Mucosa of stomach (tissue), 1 donor: Measurements from ENCODE around the gene FRMD4A.

Source experiments
- H3K27me3 ChIP-seq: one replicate; pipeline ENCODE4 v1.7.0; 2013; ENCODE audit warnings: mild to moderate bottlenecking, low read length; ENCODE audit not compliant: control insufficient read depth, insufficient read depth
- H3K36me3 ChIP-seq: one replicate; pipeline ENCODE4 v1.7.0; 2013; ENCODE audit warnings: low read length; ENCODE audit not compliant: control insufficient read depth, insufficient read depth
- H3K4me1 ChIP-seq: one replicate; pipeline ENCODE4 v1.7.0; 2013; ENCODE audit warnings: mild to moderate bottlenecking, low read length; ENCODE audit not compliant: control insufficient read depth, insufficient read depth
- H3K4me3 ChIP-seq: one replicate; pipeline ENCODE4 v1.7.0; 2013; ENCODE audit warnings: low read length
- H3K9ac ChIP-seq: one replicate; pipeline ENCODE4 v1.7.0; 2013; ENCODE audit warnings: mild to moderate bottlenecking, low read length, moderate library complexity
- H3K9me3 ChIP-seq: one replicate; pipeline ENCODE4 v1.7.0; 2013; ENCODE audit warnings: mild to moderate bottlenecking, low read length, moderate library complexity; ENCODE audit not compliant: control insufficient read depth
- donor health status: Pancreatic carcinoma.

FRMD4A gene

GRCh38 chr10:13851906-13852305 is 478.8 kb downstream of the FRMD4A start:
- Histone ChIP-seq H3K4me1 (no peaks in the 10 kb centered on the region), H3K27me3 (no peaks in the 10 kb centered on the region), H3K9me3 (no peaks in the 10 kb centered on the region), H3K36me3 (no peaks in the 10 kb centered on the region), H3K9ac (no peak overlapping the region), H3K4me3 (no peak overlapping the region)

- Histone ChIP-seq H3K9ac (no peak overlapping the region), H3K9me3 (no peaks in the 10 kb centered on the region), H3K4me3 (no peak overlapping the region), H3K27me3 (no peaks in the 10 kb centered on the region), H3K4me1 (no peaks in the 10 kb centered on the region), H3K36me3 (no peaks in the 10 kb centered on the region)
These were observed 481.9 kb downstream of the FRMD4A start for GRCh38 chr10:13848520-13849445.

GRCh38 chr10:13847201-13847631 is 483.5 kb downstream of the FRMD4A start:
- Histone ChIP-seq H3K27me3 (no peaks in the 10 kb centered on the region), H3K4me1 (no peaks in the 10 kb centered on the region), H3K9me3 (no peaks in the 10 kb centered on the region), H3K36me3 (no peaks in the 10 kb centered on the region), H3K4me3 (no peak overlapping the region), H3K9ac (no peak overlapping the region)

GRCh38 chr10:13845897-13846296 is 484.8 kb downstream of the FRMD4A start:
- H3K4me3 ChIP-seq: no peak overlapping the region
- no peaks in the 10 kb centered on the region for H3K9me3 ChIP-seq
- no peaks in the 10 kb centered on the region for H3K27me3 ChIP-seq
- no peak overlapping the region for H3K9ac ChIP-seq
- H3K36me3 ChIP-seq: no peaks in the 10 kb centered on the region
- H3K4me1 ChIP-seq: no peaks in the 10 kb centered on the region

GRCh38 chr10:13844651-13845050 is 486.1 kb downstream of the FRMD4A start:
- Histone ChIP-seq H3K36me3 (no peaks in the 10 kb centered on the region), H3K9me3 (no peaks in the 10 kb centered on the region), H3K27me3 (no peaks in the 10 kb centered on the region), H3K4me1 (no peaks in the 10 kb centered on the region), H3K4me3 (no peak overlapping the region), H3K9ac (no peak overlapping the region)

GRCh38 chr10:13842117-13842516 is 488.6 kb downstream of the FRMD4A start:
- no peak overlapping the region for H3K9ac ChIP-seq
- H3K36me3 ChIP-seq: no peaks in the 10 kb centered on the region
- H3K9me3 ChIP-seq: no peaks in the 10 kb centered on the region
- no peak overlapping the region for H3K4me3 ChIP-seq
- H3K27me3 ChIP-seq: no peaks in the 10 kb centered on the region
- H3K4me1 ChIP-seq: no peaks in the 10 kb centered on the region

GRCh38 chr10:13840036-13840435 is 490.7 kb downstream of the FRMD4A start:
- no peak overlapping the region for H3K4me3 ChIP-seq
- no peaks in the 10 kb centered on the region for H3K36me3 ChIP-seq
- no peaks in the 10 kb centered on the region for H3K9me3 ChIP-seq
- no peaks in the 10 kb centered on the region for H3K27me3 ChIP-seq
- no peaks in the 10 kb centered on the region for H3K4me1 ChIP-seq
- no peak overlapping the region for H3K9ac ChIP-seq

GRCh38 chr10:13839430-13839990 is 491.2 kb downstream of the FRMD4A start:
- Histone ChIP-seq H3K9me3 (no peaks in the 10 kb centered on the region), H3K4me1 (no peaks in the 10 kb centered on the region), H3K9ac (no peak overlapping the region), H3K4me3 (no peak overlapping the region), H3K27me3 (no peaks in the 10 kb centered on the region), H3K36me3 (no peaks in the 10 kb centered on the region)

GRCh38 chr10:13839030-13839429 is 491.7 kb downstream of the FRMD4A start:
- H3K27me3 ChIP-seq: no peaks in the 10 kb centered on the region
- H3K9ac ChIP-seq: no peak overlapping the region
- H3K4me3 ChIP-seq: no peak overlapping the region
- H3K4me1 ChIP-seq: no peaks in the 10 kb centered on the region
- no peaks in the 10 kb centered on the region for H3K36me3 ChIP-seq
- H3K9me3 ChIP-seq: no peaks in the 10 kb centered on the region

GRCh38 chr10:13837966-13838365 is 492.8 kb downstream of the FRMD4A start:
- H3K27me3 ChIP-seq: no peaks in the 10 kb centered on the region
- no peaks in the 10 kb centered on the region for H3K36me3 ChIP-seq
- no peak overlapping the region for H3K4me3 ChIP-seq
- H3K9me3 ChIP-seq: no peaks in the 10 kb centered on the region
- H3K4me1 ChIP-seq: no peaks in the 10 kb centered on the region
- H3K9ac ChIP-seq: no peak overlapping the region

GRCh38 chr10:13834581-13835286 is 496.0 kb downstream of the FRMD4A start:
- Histone ChIP-seq H3K9me3 (no peaks in the 10 kb centered on the region), H3K36me3 (no peaks in the 10 kb centered on the region), H3K27me3 (no peaks in the 10 kb centered on the region), H3K4me1 (no peaks in the 10 kb centered on the region), H3K9ac (no peak overlapping the region), H3K4me3 (no peak overlapping the region)

GRCh38 chr10:13831711-13832141 is 499.0 kb downstream of the FRMD4A start:
- H3K4me1 ChIP-seq: no peaks in the 10 kb centered on the region
- no peaks in the 10 kb centered on the region for H3K27me3 ChIP-seq
- H3K36me3 ChIP-seq: no peaks in the 10 kb centered on the region
- no peak overlapping the region for H3K9ac ChIP-seq
- H3K4me3 ChIP-seq: no peak overlapping the region
- H3K9me3 ChIP-seq: no peaks in the 10 kb centered on the region
